Stimulated activated CD8-positive, alpha-beta memory T cell treated with anti-CD3 and anti-CD28 coated beads, Interleukin-4, amount 100 ng/mL, for 4 hours (primary cell): ENCODE results near the gene WWOX.

Experiments
- DNase-seq, 2 donors: peaks; one replicate each; pipeline ENCODE4 v3.0.0-alpha.2; 2020; ENCODE audit warnings: low read depth in 2 of 2, low spot score in 1 of 2

WWOX gene

DNA sequence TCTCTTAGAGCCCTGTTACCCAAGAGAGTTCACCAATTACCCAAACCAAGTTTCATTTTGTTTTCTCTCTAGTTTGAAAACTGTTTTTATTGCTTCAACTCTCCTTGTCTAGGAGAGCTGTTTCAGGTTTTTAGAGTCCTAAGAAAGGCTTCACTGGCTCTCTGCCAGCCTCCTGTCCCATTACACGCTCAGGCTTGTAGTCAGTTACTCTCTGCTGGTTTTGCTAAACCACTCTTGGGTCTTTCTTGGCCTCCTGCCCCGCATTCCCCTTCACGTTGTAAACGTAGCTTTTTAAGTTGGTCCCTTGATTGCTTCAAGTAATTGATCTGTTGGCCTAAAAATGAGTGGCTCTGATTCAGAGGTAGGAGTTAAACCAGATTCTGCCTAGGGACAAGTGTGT, 972.0 kb downstream of the WWOX start:
- no peak for DNase-seq

- DNase-seq = no peak
These were observed 973.1 kb downstream of the WWOX start for GRCh38 chr16:79072517-79072916.

DNA sequence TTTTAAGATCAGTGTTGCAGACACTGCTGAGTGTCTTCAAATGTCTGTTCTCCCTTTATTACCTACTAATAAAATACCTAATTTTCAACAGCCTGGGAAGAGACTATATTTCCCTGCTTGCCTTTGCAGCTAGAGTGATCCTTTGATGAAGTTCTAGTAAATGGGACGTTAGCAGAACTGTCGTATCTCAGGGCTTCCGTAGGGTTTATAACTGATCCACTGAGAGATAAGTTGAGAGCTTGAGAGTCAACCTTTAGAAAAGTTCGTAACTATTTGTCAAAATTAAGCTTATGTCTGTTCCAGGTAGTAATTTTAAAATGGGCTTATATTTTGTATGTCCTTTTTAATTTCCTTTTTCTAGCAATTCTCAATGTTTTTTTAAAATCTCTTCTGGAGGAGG, 974.1 kb downstream of the WWOX start:
- no peak for DNase-seq

DNA sequence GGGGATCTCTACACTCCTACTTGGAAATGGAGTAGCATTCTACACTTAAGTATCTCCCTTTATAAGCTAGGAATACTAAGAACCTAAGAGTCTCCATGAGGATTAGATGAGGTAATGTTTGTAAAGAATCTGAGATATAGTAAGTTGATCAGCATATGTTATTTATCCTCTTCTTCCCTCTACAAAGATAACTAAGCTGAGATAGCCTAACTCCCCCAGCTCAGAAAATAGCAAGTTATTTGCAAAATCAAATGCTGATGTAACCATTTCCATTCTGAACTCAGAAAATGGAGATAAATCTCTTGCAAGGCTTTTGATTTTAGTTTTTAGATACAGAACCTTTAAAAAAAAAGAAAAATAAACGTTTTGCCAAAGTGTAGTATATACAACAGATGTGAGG, 975.1 kb downstream of the WWOX start:
- DNase-seq = no peak

DNA sequence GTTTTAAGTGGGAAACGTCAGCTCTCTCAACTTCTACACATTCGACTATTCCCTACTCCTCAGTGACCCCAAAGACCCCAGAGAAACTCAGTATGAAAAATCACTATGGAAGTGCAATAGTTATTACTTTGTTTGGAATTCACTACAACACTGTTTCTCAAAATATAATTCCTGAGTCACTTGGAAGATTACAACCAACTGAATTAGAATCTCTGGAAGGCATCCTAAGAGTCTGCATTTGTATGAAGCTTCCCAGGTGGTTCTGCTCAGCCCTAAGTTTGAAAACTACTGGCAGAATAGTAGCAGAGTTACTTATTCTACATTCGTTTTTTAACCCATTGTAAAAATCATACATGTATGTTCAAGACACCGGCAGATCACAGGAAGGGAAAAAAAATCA, 975.5 kb downstream of the WWOX start:
- no peak for DNase-seq

- no peak for DNase-seq
These were observed 976.8 kb downstream of the WWOX start for GRCh38 chr16:79076047-79076767.

DNA sequence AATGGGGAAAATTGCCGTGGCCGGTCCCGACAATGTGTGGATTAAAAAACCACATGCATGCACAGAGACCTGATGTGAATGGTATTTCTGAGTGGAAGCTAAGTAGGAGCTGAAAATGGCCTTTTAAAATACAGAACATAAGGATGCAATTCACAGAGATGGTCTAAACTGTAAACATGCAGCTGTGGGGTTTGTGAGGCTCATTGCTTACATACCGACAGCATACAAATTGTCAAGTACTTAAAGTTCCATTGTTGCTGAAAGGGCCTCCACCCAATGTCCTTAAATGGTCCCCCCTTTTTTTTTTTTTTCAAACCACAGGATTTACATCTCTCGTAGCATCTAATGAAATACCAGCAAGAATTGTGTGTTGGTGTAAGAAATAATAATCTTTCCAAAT, 977.9 kb downstream of the WWOX start:
- no peak for DNase-seq

- DNase-seq = no peak
These were observed 980.4 kb downstream of the WWOX start for GRCh38 chr16:79079656-79080420.

DNA sequence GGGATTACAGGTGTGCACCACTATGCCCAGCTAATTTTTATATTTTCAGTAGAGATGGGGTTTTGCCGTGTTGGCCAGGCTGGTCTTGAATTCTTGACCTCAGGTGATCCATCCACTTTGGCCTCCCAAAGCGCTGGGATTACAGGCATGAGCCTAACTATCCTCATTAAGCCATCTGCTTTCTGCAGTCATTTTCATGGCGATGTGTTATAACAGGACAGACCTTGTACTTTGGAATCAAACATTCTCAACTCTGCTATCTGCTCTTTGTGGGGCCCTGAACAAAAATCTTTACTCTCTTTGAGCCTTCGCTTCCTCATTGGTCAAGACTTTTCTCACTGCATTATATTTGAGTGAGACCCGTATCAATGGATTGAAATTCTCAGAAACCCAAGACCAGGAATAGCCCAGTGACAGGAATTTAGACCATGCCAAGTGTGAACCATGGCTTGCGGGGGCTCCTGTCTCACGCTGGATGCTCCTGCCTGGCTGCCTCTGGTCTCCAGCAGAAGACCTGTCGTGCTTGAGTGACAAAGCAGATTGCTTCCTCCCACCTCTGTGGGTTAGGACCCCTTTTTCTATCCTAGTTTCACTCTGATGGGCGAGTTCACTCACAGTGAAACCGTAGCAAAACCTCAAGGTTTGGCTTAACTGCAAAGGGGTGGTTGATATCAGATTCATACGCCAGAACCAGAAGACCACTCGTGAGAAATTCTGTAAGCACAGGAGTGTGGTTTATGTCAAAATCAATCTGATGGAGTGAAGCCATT, 982.0 kb downstream of the WWOX start:
- DNase-seq = no peak

DNA sequence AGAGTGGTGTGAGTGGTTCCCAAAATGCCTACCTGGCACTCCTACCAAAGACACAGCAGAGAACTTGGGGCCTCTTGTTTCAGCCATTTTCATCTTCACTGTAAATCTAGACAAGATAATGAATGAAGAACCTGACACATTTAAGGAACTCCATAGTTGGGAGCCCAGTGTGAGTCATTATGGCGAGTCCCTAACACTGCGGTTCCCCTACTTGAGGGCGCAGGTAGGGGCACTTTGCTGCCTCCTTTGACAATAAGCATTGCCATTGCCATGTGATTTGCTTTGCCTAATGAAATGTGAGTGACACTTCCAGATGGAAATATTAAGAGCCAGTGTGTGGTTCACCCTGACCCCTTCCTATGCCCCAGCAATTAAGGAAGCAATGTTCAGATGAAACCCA, 983.5 kb downstream of the WWOX start:
- no peak for DNase-seq

GRCh38 chr16:79083508-79084299, 984.2 kb downstream of the WWOX start:
- no peak for DNase-seq

DNA sequence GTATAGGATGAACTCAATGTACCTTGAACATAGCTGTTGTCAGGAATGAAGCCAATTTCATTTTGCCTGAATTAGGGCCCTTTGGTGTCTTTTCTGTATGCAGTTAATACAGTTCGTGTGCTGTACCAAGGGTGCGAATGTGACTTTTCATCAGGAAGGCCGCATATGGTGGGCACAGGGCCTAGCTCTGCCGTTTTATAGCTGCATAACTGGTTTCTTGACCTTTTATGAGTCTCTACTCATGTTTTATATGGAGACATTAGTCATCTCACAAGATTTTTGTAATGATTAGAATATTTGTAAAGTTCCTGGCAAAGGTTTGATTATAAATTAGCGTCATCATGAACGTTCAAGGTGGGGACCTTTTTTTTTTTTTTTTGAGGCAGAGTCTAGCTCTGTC, 989.5 kb downstream of the WWOX start:
- DNase-seq = no peak

DNA sequence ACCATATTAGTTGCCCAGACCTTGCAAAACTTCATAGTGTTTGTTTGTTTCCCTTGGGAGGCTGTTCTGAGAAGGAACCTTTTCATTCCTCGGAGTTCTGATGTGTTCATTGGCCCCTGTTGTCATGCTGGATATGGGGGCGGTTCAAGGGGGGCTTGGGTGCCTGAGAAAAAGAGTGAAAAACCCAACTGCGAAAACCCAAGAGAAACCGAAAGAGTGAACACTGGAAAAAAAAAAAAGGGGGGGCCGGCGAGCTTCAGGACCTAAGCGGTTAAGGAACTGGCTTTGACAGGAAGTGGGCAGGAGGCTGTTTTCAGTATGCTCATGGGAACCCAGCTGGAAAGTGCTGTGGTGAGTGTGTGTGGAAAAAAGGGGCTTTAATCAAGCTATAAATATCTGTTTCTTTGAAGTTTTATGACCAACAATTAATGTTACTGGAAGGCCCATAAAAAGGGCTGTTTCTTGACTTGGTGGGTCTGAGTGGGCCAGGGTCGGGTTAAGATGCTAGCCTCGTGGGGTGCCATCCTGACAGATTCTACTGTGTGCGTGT, 990.4 kb downstream of the WWOX start:
- peak in 1 of 2 donors; percentile 30 for DNase-seq

DNA sequence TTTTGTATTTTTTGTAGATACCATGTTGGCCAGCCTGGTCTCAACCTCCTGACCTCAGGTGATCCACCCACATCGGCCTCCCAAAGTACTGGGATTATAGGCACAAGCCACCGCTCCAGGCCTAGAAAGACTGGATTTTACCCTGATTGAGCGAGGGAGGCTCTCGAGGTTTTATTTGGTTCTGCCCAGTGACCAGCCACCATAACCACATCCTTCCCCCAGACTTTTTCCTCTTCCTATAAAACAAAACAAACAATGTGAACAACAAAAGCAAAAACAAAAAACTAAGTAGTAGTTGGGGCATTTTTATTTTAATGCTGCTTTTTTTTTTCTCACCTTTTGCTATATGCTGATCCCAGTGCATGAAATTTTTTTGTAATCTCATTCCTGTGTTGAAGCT, 991.5 kb downstream of the WWOX start:
- no peak for DNase-seq

DNA sequence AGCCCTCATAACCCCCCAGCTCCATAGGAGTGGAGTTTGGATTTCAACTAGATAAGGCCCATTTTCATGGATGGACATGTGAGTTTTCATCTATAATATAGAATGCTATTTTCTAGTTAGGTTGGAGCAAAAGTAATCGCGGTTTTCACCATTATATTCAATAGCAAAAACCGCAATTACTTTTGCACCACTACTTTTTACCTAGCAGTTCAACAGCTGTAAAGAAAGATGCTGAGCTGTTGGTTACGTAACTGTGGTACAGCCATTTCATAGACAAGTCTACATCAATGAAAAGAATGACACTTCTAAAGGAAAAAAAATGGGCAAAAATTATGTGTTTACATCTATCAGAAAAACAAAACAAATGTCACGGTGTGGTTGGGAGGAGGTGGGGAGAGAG, 993.4 kb downstream of the WWOX start:
- no peak for DNase-seq

DNA sequence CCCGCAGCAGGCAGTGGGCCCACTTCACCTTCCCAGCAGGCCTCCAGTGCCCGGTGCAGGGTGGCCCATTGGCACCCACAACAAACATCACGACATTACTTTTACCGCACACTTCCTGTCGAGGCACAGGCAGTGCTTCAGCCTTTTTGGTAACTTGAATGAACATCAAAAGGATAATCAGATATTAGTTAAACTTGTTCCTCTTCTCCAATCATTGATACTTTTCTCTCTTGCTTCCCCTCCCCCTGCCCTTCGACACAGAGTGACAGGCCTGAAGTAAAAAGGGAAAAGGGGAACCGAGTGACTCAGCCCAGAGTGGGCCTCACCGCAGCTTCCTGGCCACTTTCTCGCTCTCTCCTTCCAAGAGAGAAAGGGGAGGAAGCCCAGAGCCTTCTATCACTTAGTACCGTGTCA, 994.1 kb downstream of the WWOX start:
- no peak for DNase-seq

- DNase-seq = no peak
These were observed 996.8 kb downstream of the WWOX start for GRCh38 chr16:79096246-79096645.

DNA sequence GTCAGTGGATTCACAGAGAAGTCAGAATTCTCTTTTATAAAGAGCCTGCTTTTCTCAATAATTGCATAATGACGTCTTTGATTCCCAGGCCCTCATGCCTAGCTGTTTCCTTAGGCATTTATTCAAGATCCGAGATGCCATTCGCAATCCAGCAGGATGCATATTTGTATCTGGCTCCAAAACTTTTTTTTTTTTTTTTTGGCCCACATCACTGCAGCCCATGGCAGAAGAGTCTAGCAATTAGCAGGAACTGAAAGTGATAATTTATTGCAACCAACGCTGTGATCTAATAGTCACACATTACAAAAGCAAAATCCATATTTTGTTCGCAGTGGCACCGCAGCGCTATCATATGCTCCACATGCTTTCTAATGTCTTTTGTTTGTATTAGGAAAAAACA, 997.7 kb downstream of the WWOX start:
- DNase-seq = no peak

- no peak for DNase-seq
These were observed 998.3 kb downstream of the WWOX start for GRCh38 chr16:79097771-79098170.

DNA sequence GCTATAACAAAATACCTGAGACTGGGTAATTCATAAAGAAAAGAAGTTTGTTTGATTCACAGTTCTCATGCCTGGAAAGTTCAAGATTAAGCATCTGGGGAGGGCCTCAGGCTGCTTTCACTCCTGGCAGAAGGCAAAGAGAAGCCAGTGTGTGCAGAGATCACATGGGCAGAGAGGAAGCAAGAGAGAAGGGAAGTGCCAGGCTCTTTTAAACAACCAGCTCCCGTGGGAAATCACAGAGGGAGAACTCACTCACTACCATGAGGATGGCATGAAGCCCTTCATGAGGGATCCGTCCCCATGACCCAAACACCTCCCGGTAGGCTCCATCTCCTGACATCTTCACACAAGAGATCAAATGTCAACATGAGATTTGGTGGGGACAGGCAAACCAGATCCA, 999.5 kb downstream of the WWOX start:
- no peak for DNase-seq

DNA sequence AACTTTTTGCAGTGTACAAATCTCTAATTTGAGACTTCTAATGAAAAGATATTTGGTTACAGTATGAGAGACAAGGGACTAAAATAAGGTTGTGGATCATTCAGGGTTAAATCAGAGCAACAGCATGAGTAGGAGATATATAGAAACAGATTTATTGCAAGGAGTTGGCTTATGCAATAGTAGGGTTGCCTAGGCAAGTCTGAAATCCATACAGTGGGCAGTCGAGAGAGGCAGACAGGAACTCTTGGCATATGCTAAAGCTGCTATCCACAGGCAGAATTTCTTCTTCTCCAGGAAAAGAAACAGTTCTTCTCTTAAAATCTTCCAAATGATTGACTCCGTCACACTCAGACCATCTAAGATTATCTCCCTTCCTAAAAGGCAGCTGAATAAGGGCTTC, 1000.3 kb downstream of the WWOX start:
- no peak for DNase-seq
